Esophagus muscularis mucosa (tissue), 4 donors: Measurements from ENCODE around the gene GALNT18. TPM values are rescaled to one million over a fixed set of nuclear protein-coding genes. Genes with fewer than 3 reads are reported as not detected.
A peak's percentile ranks its signal among the peaks of the same experiment; 100 is the strongest.

Experiments
- DNase-seq: peaks from one replicate; pipeline ENCODE4 v3.0.0-alpha.2; 2017; ENCODE audit errors: extremely low spot score
- H3K27ac ChIP-seq, 4 donors: fragments of 200-600 bp; sonication (generic); replicated peaks in 1 of 4; 1 replicate in 3 of 4; 2 replicates in 1 of 4; pipeline ENCODE4 v1.5.1; 2016 to 2019; ENCODE audit warnings: mild to moderate bottlenecking in 1 of 4
- H3K27me3 ChIP-seq, 4 donors: fragments of 200-600 bp; sonication (generic); one replicate each; pipeline versions ENCODE4 v1.5.1 to v1.6.0; 2016 to 2019
- H3K36me3 ChIP-seq, 4 donors: fragments of 200-600 bp; sonication (generic); one replicate each; pipeline ENCODE4 v1.5.1; 2016 to 2019
- H3K4me1 ChIP-seq, 4 donors: fragments of 200-600 bp; sonication (generic); one replicate each; pipeline ENCODE4 v1.5.1; 2016 to 2019
- H3K4me3 ChIP-seq, 4 donors: fragments of 200-600 bp; sonication (generic); 1 replicate in 2 of 4; 2 replicates in 2 of 4; pipeline ENCODE4 v1.5.1; 2016 to 2019; ENCODE audit warnings: mild to moderate bottlenecking in 4 of 4, moderate library complexity in 1 of 4
- H3K9me3 ChIP-seq, 4 donors: fragments of 200-600 bp; sonication (generic); 1 replicate in 3 of 4; 2 replicates in 1 of 4; pipeline ENCODE4 v1.5.1; 2016 to 2019
- EP300 ChIP-seq: sonication (generic); formaldehyde crosslinking; IDR thresholded peaks from one replicate; pipeline ENCODE4 v1.6.1; 2017; ENCODE audit warnings: antibody characterized with exemption
- POLR2A ChIP-seq: fragments of 450-650 bp; IDR thresholded peaks from one replicate; pipeline ENCODE4 v1.6.1; 2017; ENCODE audit warnings: antibody characterized with exemption, moderate library complexity, mild to moderate bottlenecking, low read depth
- POLR2AphosphoS5 ChIP-seq, 2 donors: sonication (generic); formaldehyde crosslinking; IDR thresholded peaks; one replicate each; pipeline ENCODE4 v1.6.1; 2017; ENCODE audit warnings: antibody characterized with exemption in 2 of 2
- WGBS: methylation state at CpG from one replicate; pipeline ENCODE4 v1.1.5; 2018; 5-methylcytosine and 5-hydroxymethylcytosine counted together
- intact Hi-C: fragments of 100-400 bp; cut with DNase I; formaldehyde crosslinking; loops from one replicate; pipeline ENCODE4 v1.15.1; 2023
- total RNA-seq, 4 donors: library from RNA; depleted of rRNA; stranded (reverse); fragments of >200 nt; gene quantifications; one replicate each; pipeline versions ENCODE4 v1.1.0 to v1.2.1, GENCODE V29; 2016
- TF ChIP-seq, protein P1 (sequence below), 3 experiments: fragments of 200-600 bp in 2 of 3; fragments of 450-650 bp in 1 of 3; sonication (generic) in 2 of 3; IDR thresholded peaks; one replicate each; pipeline ENCODE4 v1.5.1; 2017 to 2019; ENCODE audit warnings: antibody characterized with exemption in 3 of 3, mild to moderate bottlenecking in 2 of 3, moderate library complexity in 1 of 3

Gene GALNT18
- total RNA-seq, 4 donors from 2014 or later, result 29.1 to 67.0 (median 49.3) TPM

DNA sequence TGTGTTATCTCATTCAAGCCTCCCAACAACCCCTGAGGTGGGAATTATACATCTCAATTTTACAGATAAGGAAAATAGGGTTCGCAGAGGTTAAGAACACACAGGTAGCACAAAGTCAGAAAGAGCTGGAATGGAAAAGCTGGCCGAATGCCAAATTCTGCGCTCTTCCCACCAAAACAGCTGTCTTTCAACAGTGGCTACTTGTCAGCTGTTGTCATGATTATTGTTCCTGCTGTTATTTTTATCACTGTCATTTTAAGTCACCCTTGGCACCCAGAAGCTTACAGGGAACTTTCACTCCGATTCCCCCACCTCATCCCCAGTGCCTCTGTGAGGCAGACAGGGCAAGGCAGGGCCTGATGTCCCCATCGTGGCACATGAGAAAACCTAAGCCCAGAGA lies 194.3 kb downstream of the GALNT18 start:
- no peak for TF ChIP-seq EP300
- TF ChIP-seq POLR2A, result no peak
- TF ChIP-seq POLR2AphosphoS5 (IDR thresholded peaks at IDR 0.05), result no peak
- TF ChIP-seq, protein P1, sequence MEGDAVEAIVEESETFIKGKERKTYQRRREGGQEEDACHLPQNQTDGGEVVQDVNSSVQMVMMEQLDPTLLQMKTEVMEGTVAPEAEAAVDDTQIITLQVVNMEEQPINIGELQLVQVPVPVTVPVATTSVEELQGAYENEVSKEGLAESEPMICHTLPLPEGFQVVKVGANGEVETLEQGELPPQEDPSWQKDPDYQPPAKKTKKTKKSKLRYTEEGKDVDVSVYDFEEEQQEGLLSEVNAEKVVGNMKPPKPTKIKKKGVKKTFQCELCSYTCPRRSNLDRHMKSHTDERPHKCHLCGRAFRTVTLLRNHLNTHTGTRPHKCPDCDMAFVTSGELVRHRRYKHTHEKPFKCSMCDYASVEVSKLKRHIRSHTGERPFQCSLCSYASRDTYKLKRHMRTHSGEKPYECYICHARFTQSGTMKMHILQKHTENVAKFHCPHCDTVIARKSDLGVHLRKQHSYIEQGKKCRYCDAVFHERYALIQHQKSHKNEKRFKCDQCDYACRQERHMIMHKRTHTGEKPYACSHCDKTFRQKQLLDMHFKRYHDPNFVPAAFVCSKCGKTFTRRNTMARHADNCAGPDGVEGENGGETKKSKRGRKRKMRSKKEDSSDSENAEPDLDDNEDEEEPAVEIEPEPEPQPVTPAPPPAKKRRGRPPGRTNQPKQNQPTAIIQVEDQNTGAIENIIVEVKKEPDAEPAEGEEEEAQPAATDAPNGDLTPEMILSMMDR (IDR thresholded peaks at IDR 0.05), result no peak
- H3K27me3 ChIP-seq, result no peaks in the 10 kb centered on the region
- H3K9me3 ChIP-seq, result no peaks in the 10 kb centered on the region
- intact Hi-C loops, result no loop called here
- WGBS, result 43% methylated on average over 5 of the region's 5 CpGs
- no peak overlapping the region for H3K4me3 ChIP-seq
- peaks cover 28 to 37% (median 31%) of the 10 kb centered on the region in 4 donors for H3K4me1 ChIP-seq
- DNase-seq, result no peak
- H3K27ac ChIP-seq, result peak overlapping the region; percentile 30 to 66 (median 56)
- peaks cover 0 to 25% (median 9%) of the 10 kb centered on the region in 4 donors for H3K36me3 ChIP-seq

DNA sequence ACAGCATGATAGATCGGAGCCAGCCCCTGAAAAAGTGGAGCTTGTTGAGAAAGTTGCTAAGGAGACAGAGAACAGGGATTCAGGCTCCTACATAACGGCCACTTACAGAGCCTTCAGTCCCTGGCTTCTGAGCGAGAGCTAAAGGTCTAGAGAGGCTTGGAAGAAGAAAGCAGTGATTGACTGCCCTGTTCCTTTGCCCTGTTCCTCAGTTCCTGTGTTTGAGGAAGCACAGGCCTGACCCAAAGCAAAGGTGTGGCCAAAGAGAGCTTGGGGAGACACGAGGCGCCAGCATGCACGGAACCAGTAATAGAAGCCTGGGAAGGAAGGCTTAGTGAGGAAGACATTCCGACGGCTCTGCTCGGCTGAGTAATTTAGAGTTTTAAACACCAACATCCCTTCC lies 194.7 kb downstream of the GALNT18 start:
- H3K4me1 ChIP-seq, result peaks cover 28 to 41% (median 35%) of the 10 kb centered on the region in 4 donors
- peak overlapping the region; percentile 30 to 66 (median 56) for H3K27ac ChIP-seq
- no peaks in the 10 kb centered on the region for H3K27me3 ChIP-seq
- intact Hi-C loops, result no loop called here
- WGBS, result 44% methylated on average over 9 of the region's 9 CpGs
- H3K9me3 ChIP-seq, result no peaks in the 10 kb centered on the region
- TF ChIP-seq, protein P1 (IDR thresholded peaks at IDR 0.05), result no peak
- TF ChIP-seq EP300, result no peak
- peak; percentile 18 to 49 for TF ChIP-seq POLR2AphosphoS5 (IDR thresholded peaks at IDR 0.05)
- DNase-seq, result no peak
- H3K36me3 ChIP-seq, result peaks cover 0 to 21% (median 7%) of the 10 kb centered on the region in 4 donors
- H3K4me3 ChIP-seq, result no peak overlapping the region

DNA sequence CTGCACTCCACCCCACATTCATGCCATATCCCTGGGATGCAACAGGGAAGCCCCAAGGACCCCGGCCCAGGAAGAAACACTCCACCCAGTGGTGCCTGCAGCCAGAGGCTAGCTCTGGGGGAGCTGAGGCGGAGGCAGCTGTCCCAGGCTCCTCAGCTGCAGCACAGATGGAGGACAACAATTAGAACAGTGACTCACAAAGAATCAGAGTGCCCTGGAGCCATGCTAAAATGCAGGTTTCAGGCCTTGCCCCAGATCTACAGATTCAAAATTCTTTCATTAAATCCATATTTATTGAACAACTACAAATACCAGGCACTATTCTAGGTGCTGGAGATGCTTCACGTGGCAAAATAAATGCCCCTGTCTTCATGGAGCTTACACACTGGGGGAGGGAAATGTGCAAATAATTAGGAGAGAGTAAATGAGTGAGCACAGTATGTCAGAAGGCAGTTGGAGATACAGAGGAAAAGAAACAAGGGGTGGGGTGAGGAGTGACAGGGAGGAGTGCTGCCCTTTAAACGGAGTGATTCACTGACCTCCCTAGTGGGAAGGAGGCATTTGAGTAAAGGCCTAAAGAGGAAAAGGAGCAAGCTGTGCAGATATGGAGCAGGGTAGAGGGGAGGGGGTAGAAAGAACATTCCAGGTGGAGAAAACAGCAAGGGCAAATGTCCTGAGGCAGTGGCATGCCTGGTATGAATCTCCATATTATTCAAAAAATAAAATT lies 195.4 kb downstream of the GALNT18 start:
- Histone ChIP-seq H3K36me3 (peaks cover 0 to 16% (median 6%) of the 10 kb centered on the region in 4 donors), H3K27me3 (no peaks in the 10 kb centered on the region), H3K4me3 (no peak overlapping the region), H3K4me1 (peaks cover 33 to 48% (median 41%) of the 10 kb centered on the region in 4 donors), H3K9me3 (no peaks in the 10 kb centered on the region), H3K27ac (peak overlapping the region; percentile 30 to 66 (median 56))
- intact Hi-C loops, result no loop called here
- WGBS, result 40% methylated on average over 2 of the region's 4 CpGs
- DNase-seq, result no peak
- TF ChIP-seq EP300 (no peak), POLR2AphosphoS5 (IDR thresholded peaks at IDR 0.05) (no peak), POLR2A (no peak)
- TF ChIP-seq, protein P1 (IDR thresholded peaks at IDR 0.05), result no peak

DNA sequence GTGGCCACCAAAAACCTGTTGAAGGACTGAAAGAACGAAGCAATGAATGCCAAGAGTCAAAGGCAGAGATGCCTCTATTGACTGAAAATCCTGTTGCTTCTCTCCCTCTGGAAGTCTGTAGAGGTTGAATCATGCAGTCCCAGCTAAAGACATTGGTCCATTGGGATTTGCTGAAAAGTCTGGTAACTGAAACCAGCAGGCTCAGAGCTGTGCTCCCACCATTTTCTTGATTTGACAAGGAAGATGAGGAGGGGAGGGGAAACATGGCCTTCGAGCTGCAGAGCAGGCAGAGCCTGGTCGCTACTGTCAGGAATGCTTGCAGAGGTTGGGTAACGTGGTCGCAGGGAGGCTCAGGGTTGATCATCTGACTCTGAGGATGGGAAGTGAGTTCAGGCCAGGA lies 196.0 kb downstream of the GALNT18 start:
- TF ChIP-seq, protein P1 (IDR thresholded peaks at IDR 0.05), result no peak
- TF ChIP-seq POLR2A (no peak), EP300 (no peak), POLR2AphosphoS5 (IDR thresholded peaks at IDR 0.05) (no peak)
- Histone ChIP-seq H3K27me3 (no peaks in the 10 kb centered on the region), H3K4me1 (peaks cover 39 to 54% (median 47%) of the 10 kb centered on the region in 4 donors), H3K9me3 (no peaks in the 10 kb centered on the region), H3K36me3 (peaks cover 0 to 12% (median 5%) of the 10 kb centered on the region in 4 donors), H3K4me3 (no peak overlapping the region), H3K27ac (no peak overlapping the region)
- intact Hi-C loops, result no loop called here
- DNase-seq, result no peak
- WGBS, result 89% methylated on average over 5 of the region's 5 CpGs
